A673 (cell line): ENCODE results near the gene GP2.

Experiments used
- CTCF ChIP-seq: fragments of 300-800, 200-600 bp; sonication (generic); conservative IDR thresholded peaks from 2 replicates; pipeline ENCODE4 v1.5.1; 2017; ENCODE audit warnings: low read depth, mild to moderate bottlenecking, antibody characterized with exemption, low read length, moderate library complexity, mixed read lengths
- EZH2 ChIP-seq: fragments of 200-600 bp; sonication (generic); IDR thresholded peaks from 2 replicates; pipeline ENCODE4 v1.6.1; 2017; ENCODE audit warnings: borderline replicate concordance, low read depth, mild to moderate bottlenecking, mixed read lengths, antibody characterized with exemption, low read length; ENCODE audit not compliant: poor library complexity, severe bottlenecking

GRCh38 chr16:20334396-20334795 lies 7.1 kb upstream of the GP2 start:
- TF ChIP-seq CTCF (no peak), EZH2 (no peak)
